IMR-90 (cell line): ENCODE measurements around the gene CHMP3. TPM values are rescaled to one million over a fixed set of nuclear protein-coding genes. Genes with fewer than 3 reads are reported as not detected.

Source experiments
- ATAC-seq: fragments of 200-7000 bp; cut with Tn5 transposase; 2 replicates; pipeline ENCODE4 v1.9.1; 2020; ENCODE audit warnings: low read depth, mild to moderate bottlenecking, moderate library complexity
- BruUV-seq: library from RNA; stranded (reverse); fragments of 400-500 nt; replicated peaks from 2 replicates; lab custom pipeline; 2021; lab: Mats Ljungman, UMichigan
- CTCF ChIA-PET: fragments of 300-600 bp; formaldehyde crosslinking; extraction: SDS; loops from one replicate; lab custom pipeline; 2021; ENCODE audit warnings: antibody characterized with exemption; lab: Yijun Ruan, JAX
- POLR2A ChIA-PET: fragments of 300-600 bp; sonication (Branson Sonifier 250); formaldehyde crosslinking; loops from one replicate; lab custom pipeline; 2022; ENCODE audit warnings: antibody characterized with exemption; ENCODE audit not compliant: unreplicated experiment; lab: Charles Lee
- DNase-seq: peaks from one replicate; pipeline ENCODE4 v3.0.0; 2013
- H2AFZ ChIP-seq: replicated peaks from 2 replicates; pipeline ENCODE3; 2013; ENCODE audit warnings: low read length, mild to moderate bottlenecking; ENCODE audit not compliant: poor library complexity
- H2AK5ac ChIP-seq: 2 replicates; pipeline ENCODE4 v1.6.1; 2013; ENCODE audit warnings: low read depth, low read length, inconsistent platforms
- H2AK9ac ChIP-seq: replicated peaks from 2 replicates; pipeline ENCODE3; 2013; ENCODE audit warnings: mild to moderate bottlenecking, low read depth, low read length, moderate library complexity; ENCODE audit not compliant: poor library complexity
- H2BK120ac ChIP-seq: 2 replicates; pipeline ENCODE4 v1.6.1; 2013; ENCODE audit warnings: low read depth, low read length, inconsistent platforms
- H2BK15ac ChIP-seq: 3 replicates; pipeline ENCODE4 v1.6.1; 2013; ENCODE audit warnings: low read depth, low read length, inconsistent platforms
- H2BK20ac ChIP-seq: 2 replicates; pipeline ENCODE4 v1.6.1; 2013; ENCODE audit warnings: low read depth, mild to moderate bottlenecking, inconsistent platforms, low read length, moderate library complexity
- H2BK5ac ChIP-seq: 2 replicates; pipeline ENCODE4 v1.6.1; 2013; ENCODE audit warnings: mild to moderate bottlenecking, low read depth, low read length, inconsistent platforms; ENCODE audit not compliant: poor library complexity, severe bottlenecking
- H3K14ac ChIP-seq: replicated peaks from 2 replicates; pipeline ENCODE4 v1.6.1; 2013; ENCODE audit warnings: low read depth, low read length, inconsistent platforms
- H3K18ac ChIP-seq: 2 replicates; pipeline ENCODE4 v1.6.1; 2013; ENCODE audit warnings: low read depth, low read length, control low read depth
- H3K23ac ChIP-seq: 2 replicates; pipeline ENCODE4 v1.6.1; 2013; ENCODE audit warnings: low read depth, low read length, inconsistent platforms
- H3K27ac ChIP-seq: 2 replicates; pipeline ENCODE4 v1.5.1; 2013; ENCODE audit warnings: mild to moderate bottlenecking, control low read depth, low read length; ENCODE audit not compliant: insufficient read depth
- H3K27me3 ChIP-seq: 2 replicates; pipeline ENCODE4 v1.6.1; 2013; ENCODE audit warnings: low read length; ENCODE audit not compliant: control insufficient read depth, insufficient read depth
- H3K36me3 ChIP-seq: 2 replicates; pipeline ENCODE4 v1.6.1; 2013; ENCODE audit warnings: low read length, mixed read lengths; ENCODE audit not compliant: control insufficient read depth, insufficient read depth
- H3K4ac ChIP-seq: 2 replicates; pipeline ENCODE4 v1.6.1; 2013; ENCODE audit warnings: low read depth, low read length, inconsistent platforms
- H3K4me1 ChIP-seq: 2 replicates; pipeline ENCODE4 v1.6.1; 2013; ENCODE audit warnings: low read length, mixed read lengths; ENCODE audit not compliant: control insufficient read depth, insufficient read depth
- H3K4me2 ChIP-seq: 2 replicates; pipeline ENCODE4 v1.6.1; 2013; ENCODE audit warnings: low read depth, mild to moderate bottlenecking, control low read depth, low read length, moderate library complexity
- H3K4me3 ChIP-seq: 2 replicates; pipeline ENCODE4 v1.5.1; 2013; ENCODE audit warnings: low read depth, mild to moderate bottlenecking, control low read depth, low read length, moderate library complexity; ENCODE audit not compliant: insufficient read depth
- H3K56ac ChIP-seq: 2 replicates; pipeline ENCODE4 v1.6.1; 2013; ENCODE audit warnings: low read length, inconsistent platforms; ENCODE audit not compliant: insufficient read depth; ENCODE audit errors: extremely low read depth
- H3K79me1 ChIP-seq, 2 experiments: 2 replicates each; pipeline ENCODE4 v1.6.1; 2013; ENCODE audit warnings: low read length in 2 of 2, inconsistent platforms in 1 of 2, low read depth in 1 of 2
- H3K9ac ChIP-seq: 2 replicates; pipeline ENCODE4 v1.6.1; 2013; ENCODE audit warnings: low read depth, low read length, control low read depth
- H3K9me1 ChIP-seq: 2 replicates; pipeline ENCODE4 v1.6.1; 2013; ENCODE audit warnings: low read length, inconsistent platforms; ENCODE audit not compliant: insufficient read depth
- H3K9me3 ChIP-seq: 2 replicates; pipeline ENCODE4 v1.6.1; 2013; ENCODE audit warnings: low read length; ENCODE audit not compliant: control insufficient read depth, insufficient read depth
- H4K20me1 ChIP-seq: 2 replicates; pipeline ENCODE4 v1.6.1; 2013; ENCODE audit warnings: low read length, inconsistent platforms; ENCODE audit not compliant: insufficient read depth
- H4K5ac ChIP-seq: 2 replicates; pipeline ENCODE4 v1.6.1; 2013; ENCODE audit warnings: mild to moderate bottlenecking, low read depth, low read length, control low read depth
- H4K8ac ChIP-seq, 2 experiments: 2 replicates each; pipeline ENCODE4 v1.6.1; 2013; ENCODE audit warnings: low read depth in 2 of 2, low read length in 2 of 2, control low read depth in 1 of 2, inconsistent platforms in 1 of 2
- H4K91ac ChIP-seq: 2 replicates; pipeline ENCODE4 v1.6.1; 2013; ENCODE audit warnings: low read depth, low read length, inconsistent platforms; ENCODE audit not compliant: insufficient read depth
- MAZ ChIP-seq: IDR thresholded peaks from 2 replicates; pipeline ENCODE4 v1.6.1; 2012; ENCODE audit warnings: low read depth, mild to moderate bottlenecking, low read length, improper control_type of control experiment, moderate library complexity, borderline replicate concordance
- RFX5 ChIP-seq: IDR thresholded peaks from 2 replicates; pipeline ENCODE4 v1.8.0; 2012; ENCODE audit warnings: low read depth, mild to moderate bottlenecking, low read length, moderate library complexity
- WGBS, 2 experiments: methylation state at CpG; one replicate each; pipeline versions ENCODE4 v1.1.5 to v1.1.7; 2013; ENCODE audit warnings: missing lambda C conversion rate in 2 of 2; ENCODE audit not compliant: insufficient read length in 1 of 2; ENCODE audit errors: extremely low coverage in 2 of 2; 5-methylcytosine and 5-hydroxymethylcytosine counted together
- dilution Hi-C: fragments of 300-500 bp; cut with HindIII; formaldehyde crosslinking; loops from one replicate; pipeline ENCODE4 v1.14.3; 2018; ENCODE audit warnings: low sequenced_read_pairs; ENCODE audit not compliant: unreplicated experiment
- in situ Hi-C: fragments of 300-500 bp; cut with MboI; formaldehyde crosslinking; loops from 3 replicates; pipeline ENCODE4 v1.14.3; 2019; ENCODE audit warnings: low sequenced_read_pairs, inconsistent platforms, mixed read lengths
- intact Hi-C: fragments of 100-400 bp; cut with micrococcal nuclease; formaldehyde crosslinking; loops from 2 replicates; pipeline ENCODE4 v1.10.0; 2022
- polyA plus RNA-seq, 3 experiments: library from polyadenylated mRNA; depleted of rRNA; stranded (reverse); fragments of >200 nt; gene quantifications; 2 replicates each; pipeline ENCODE4 v1.2.3, GENCODE V29; 2012; ENCODE audit warnings: low replicate concordance in 1 of 3
- total RNA-seq: library from RNA; depleted of rRNA; stranded (reverse); fragments of >200 nt; gene quantifications from 2 replicates; pipeline ENCODE4 v1.2.3, GENCODE V29; 2012

The CHMP3 gene
- total and polyA plus RNA-seq, 2 of the 4 experiments (the other 2 are of a cell fraction): 38.4 to 84.6 TPM

- BruUV-seq: no TSS peak
- no peak overlapping the region for H3K4me2 ChIP-seq
- H3K9me3 ChIP-seq: no peaks in the 10 kb centered on the region
- no peaks in the 10 kb centered on the region; the same call in 1 of the 2 replicates for H3K9me1 ChIP-seq
- DNase-seq: no peak
- H4K5ac ChIP-seq: no peak overlapping the region
- no peak overlapping the region for H2BK20ac ChIP-seq
- H3K27ac ChIP-seq: no peak overlapping the region
- H4K91ac ChIP-seq: no peak overlapping the region
- peaks cover 0 to 2% of the 10 kb centered on the region in 2 experiments; a peak in 1 of 4 replicates for H3K79me1 ChIP-seq
- no peak overlapping the region for H2AK5ac ChIP-seq
- POLR2A ChIA-PET: no interaction called here
- H2AK9ac ChIP-seq: no peak overlapping the region
- H3K23ac ChIP-seq: no peak overlapping the region
- no peaks in the 10 kb centered on the region for H4K20me1 ChIP-seq
- intact Hi-C loops (no loop called here), dilution Hi-C loops (no loop called here), in situ Hi-C loops (no loop called here)
- no peak overlapping the region for H3K4me3 ChIP-seq
- no peak overlapping the region for H2BK5ac ChIP-seq
- H2BK120ac ChIP-seq: no peak overlapping the region
- CTCF ChIA-PET: no interaction called here
- TF ChIP-seq RFX5 (no peak), MAZ (no peak)
- no peak overlapping the region for H3K56ac ChIP-seq
- no peak overlapping the region for H2AFZ ChIP-seq
- H3K27me3 ChIP-seq: no peaks in the 10 kb centered on the region
- H4K8ac ChIP-seq: no peak overlapping the region
- no peak for ATAC-seq
- no peak overlapping the region for H3K18ac ChIP-seq
- H2BK15ac ChIP-seq: no peak overlapping the region
- H3K14ac ChIP-seq: no peak overlapping the region
- H3K4ac ChIP-seq: no peak overlapping the region
- H3K36me3 ChIP-seq: peaks cover 19% of the 10 kb centered on the region
- H3K4me1 ChIP-seq: no peaks in the 10 kb centered on the region
- no CpG with 5 or more reads among the region's 1 CpG for WGBS, 2 experiments
- no peak overlapping the region for H3K9ac ChIP-seq
Observed at GRCh38 chr2:86610871-86611270, 47.6 kb upstream of the CHMP3 start.
